Transverse colon (tissue), 4 donors: ENCODE results near the gene TH. TPM values are rescaled to one million over a fixed set of nuclear protein-coding genes. Genes with fewer than 3 reads are reported as not detected.
A peak's percentile ranks its signal among the peaks of the same experiment; 100 is the strongest.

ENCODE experiments used
- DNase-seq: peaks from one replicate; pipeline ENCODE4 v3.0.0-alpha.2; 2019
- H3K27ac ChIP-seq, 4 donors: fragments of 200-600 bp; sonication (generic); 2 replicates each; pipeline ENCODE4 v1.5.1; 2016 to 2018; ENCODE audit warnings: inconsistent platforms in 4 of 4
- H3K27me3 ChIP-seq: fragments of 200-600 bp; sonication (generic); 2 replicates; pipeline ENCODE4 v1.5.1; 2017; ENCODE audit warnings: inconsistent platforms
- H3K36me3 ChIP-seq, 4 donors: fragments of 200-600 bp; sonication (generic); 2 replicates each; pipeline ENCODE4 v1.5.1; 2017 to 2019; ENCODE audit warnings: inconsistent platforms in 4 of 4
- H3K4me1 ChIP-seq, 4 donors: fragments of 200-600 bp; sonication (generic); 2 replicates each; pipeline ENCODE4 v1.5.1; 2017 to 2020; ENCODE audit warnings: inconsistent platforms in 4 of 4
- H3K4me3 ChIP-seq, 4 donors: fragments of 200-600 bp; sonication (generic); 1 replicate in 1 of 4; 2 replicates in 3 of 4; pipeline versions ENCODE4 v1.5.1 to v1.6.1; 2017 to 2019; ENCODE audit warnings: inconsistent platforms in 4 of 4
- H3K9me3 ChIP-seq, 2 donors: fragments of 200-600 bp; sonication (generic); 2 replicates each; pipeline ENCODE4 v1.5.1; 2017 to 2019; ENCODE audit warnings: inconsistent platforms in 2 of 2
- CTCF ChIP-seq, 5 experiments: fragments of 200-600 bp in 3 of 5; fragments of 450-650 bp in 2 of 5; sonication (generic) in 3 of 5; IDR thresholded peaks; 1 replicate in 2 of 5; 2 replicates in 3 of 5; pipeline ENCODE4 v1.5.1; 2016 to 2017; ENCODE audit warnings: antibody characterized with exemption in 5 of 5, inconsistent platforms in 3 of 5, mild to moderate bottlenecking in 2 of 5, moderate library complexity in 1 of 5
- EP300 ChIP-seq: sonication (generic); formaldehyde crosslinking; IDR thresholded peaks from one replicate; pipeline ENCODE4 v1.6.1; 2017; ENCODE audit warnings: antibody characterized with exemption, low read depth
- POLR2A ChIP-seq: fragments of 450-650 bp; IDR thresholded peaks from one replicate; pipeline ENCODE4 v1.6.1; 2016; ENCODE audit warnings: antibody characterized with exemption, mild to moderate bottlenecking, moderate library complexity
- POLR2AphosphoS5 ChIP-seq, 3 donors: sonication (generic); formaldehyde crosslinking; IDR thresholded peaks; one replicate each; pipeline ENCODE4 v1.6.1; 2016; ENCODE audit warnings: antibody characterized with exemption in 3 of 3
- WGBS, 2 donors: methylation state at CpG; one replicate each; pipeline ENCODE4 v1.1.5; 2018; ENCODE audit warnings: low coverage in 1 of 2; 5-methylcytosine and 5-hydroxymethylcytosine counted together
- in situ Hi-C, 4 donors: fragments of 200-750 bp; cut with MboI; loops; one replicate each; pipeline versions ENCODE4 v1.15.0 to v1.15.1; 2017; ENCODE audit warnings: low sequenced_read_pairs in 3 of 4, low pct_ligation_motif_present in 1 of 4, low pct_unique_long_range_greater_than_20kb in 1 of 4
- intact Hi-C: fragments of 100-400 bp; cut with DNase I; formaldehyde crosslinking; loops from one replicate; pipeline ENCODE4 v1.15.1; 2023; ENCODE audit warnings: low total_unique reads
- total RNA-seq, 4 donors: library from RNA; depleted of rRNA; stranded (reverse); fragments of >200 nt; gene quantifications; one replicate each; pipeline ENCODE4 v1.1.0, GENCODE V29; 2016

The TH gene
- total RNA-seq, 4 donors from 2014 or later: not detected

DNA sequence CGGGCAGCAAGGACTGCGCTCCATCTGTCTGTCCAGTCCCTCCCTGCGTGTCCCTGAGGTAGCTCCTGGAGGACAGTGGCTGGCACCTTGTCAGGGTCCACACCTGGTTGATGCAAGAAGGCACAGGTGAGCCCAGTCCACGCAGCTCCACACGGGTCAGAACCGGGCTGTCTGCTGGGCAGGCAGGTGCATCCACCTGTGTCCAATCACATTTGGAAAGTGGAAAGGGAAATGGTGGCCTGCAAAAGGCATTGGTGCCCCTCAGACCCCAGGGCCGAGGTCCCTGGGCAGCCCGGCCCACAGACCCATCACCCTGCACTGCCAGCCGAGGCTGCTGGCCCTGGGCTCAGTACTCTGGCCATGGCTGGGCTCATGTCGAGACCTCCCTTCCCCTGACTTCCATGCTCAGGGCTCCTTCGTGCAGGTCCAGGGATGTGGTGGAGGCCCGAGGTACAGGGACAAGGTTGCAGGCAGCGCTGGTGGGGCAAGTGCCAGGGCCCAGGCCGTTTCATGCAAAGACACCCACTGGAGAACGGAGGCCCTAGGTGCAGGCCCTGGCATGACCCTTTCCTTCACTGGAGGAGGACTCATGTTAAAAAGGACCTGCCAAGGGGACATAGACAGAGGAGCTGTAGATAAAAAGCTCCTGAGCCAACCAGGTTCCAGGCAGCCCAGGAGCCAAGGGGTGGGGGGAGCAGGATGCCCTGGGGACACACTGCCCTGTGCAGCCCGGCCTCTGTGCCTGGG is 38.9 kb upstream of the TH start:
- in situ Hi-C loops: no loop called here
- peak overlapping the region in 1 of 4 donors; percentile 27 for H3K27ac ChIP-seq
- H3K9me3 ChIP-seq: no peaks in the 10 kb centered on the region
- H3K27me3 ChIP-seq: no peaks in the 10 kb centered on the region
- H3K4me3 ChIP-seq: no peak overlapping the region
- DNase-seq: peak; percentile 10
- no peaks in the 10 kb centered on the region for H3K36me3 ChIP-seq
- TF ChIP-seq POLR2AphosphoS5 (IDR thresholded peaks at IDR 0.05) (no peak), POLR2A (no peak), CTCF (IDR thresholded peaks at IDR 0.05) (no peak)
- intact Hi-C loops: no loop called here
- WGBS, 2 donors: 50% methylated on average over 16 of the region's 16 CpGs; no CpG with 5 or more reads in 1 of the 2 donors
- H3K4me1 ChIP-seq: peaks cover 0 to 16% (median 10%) of the 10 kb centered on the region in 4 donors

DNA sequence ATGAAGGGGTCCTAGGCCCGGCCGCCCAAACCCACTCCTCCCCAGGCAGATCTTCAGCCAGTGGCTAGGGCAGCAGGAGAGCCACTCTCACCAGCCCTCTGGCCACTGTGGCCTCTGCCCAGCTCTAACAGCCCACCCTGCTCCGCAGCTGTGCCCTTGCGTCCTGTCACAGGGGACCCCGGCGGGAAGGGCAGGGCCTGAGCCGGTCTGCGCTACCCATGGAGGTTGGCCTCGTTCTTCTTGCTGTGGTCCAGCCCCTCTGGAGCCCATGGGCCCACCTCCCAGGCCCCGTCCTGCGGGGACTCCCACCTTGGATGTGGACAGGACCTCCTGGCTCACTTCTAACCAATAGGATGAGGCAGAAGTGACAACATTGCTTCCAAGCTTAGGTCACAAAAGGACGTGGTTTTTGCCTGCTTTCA is 38.3 kb upstream of the TH start:
- peaks cover 0 to 16% (median 10%) of the 10 kb centered on the region in 4 donors for H3K4me1 ChIP-seq
- H3K4me3 ChIP-seq: no peak overlapping the region
- no peak for DNase-seq
- TF ChIP-seq CTCF (IDR thresholded peaks at IDR 0.05) (no peak), EP300 (no peak), POLR2A (no peak)
- no peaks in the 10 kb centered on the region for H3K9me3 ChIP-seq
- H3K36me3 ChIP-seq: no peaks in the 10 kb centered on the region
- peak overlapping the region in 1 of 4 donors; percentile 27 for H3K27ac ChIP-seq
- no peaks in the 10 kb centered on the region for H3K27me3 ChIP-seq
- intact Hi-C loops: no loop called here
- 60 to 74% methylated on average over 2 to 12 of the region's 12 CpGs for WGBS, 2 donors
- in situ Hi-C loops: loop anchor here in 1 of 4 donors (10.0 kb wide), 3 partner anchors 55 to 215 kb away; no protein-coding TSS in a partner anchor

DNA sequence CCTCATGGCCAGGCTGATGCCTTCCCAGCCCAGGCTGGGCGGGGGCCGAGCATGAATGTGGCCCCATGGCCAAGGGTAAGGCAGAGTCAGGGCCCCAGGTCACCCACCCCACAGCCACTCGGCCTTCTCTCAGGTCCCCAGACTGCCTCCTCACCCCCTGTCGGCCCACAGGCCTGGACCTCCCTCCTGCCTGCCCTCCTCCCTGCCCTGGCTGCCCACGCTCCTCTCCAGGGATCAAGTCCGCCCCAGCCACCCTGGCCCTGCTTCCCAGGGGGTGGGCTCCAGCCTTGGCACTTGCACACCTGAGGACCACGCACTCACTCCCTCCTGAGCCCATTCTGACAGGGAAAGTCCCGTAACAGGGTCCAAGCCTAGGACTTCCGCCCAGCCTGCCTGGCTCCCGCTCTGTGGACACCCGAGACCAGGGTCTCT is 37.8 kb upstream of the TH start:
- no peak overlapping the region for H3K4me3 ChIP-seq
- in situ Hi-C loops (loop anchor here in 1 of 4 donors (10.0 kb wide), 3 partner anchors 55 to 215 kb away; no protein-coding TSS in a partner anchor), intact Hi-C loops (no loop called here)
- TF ChIP-seq POLR2AphosphoS5 (IDR thresholded peaks at IDR 0.05) (no peak), CTCF (IDR thresholded peaks at IDR 0.05) (no peak), POLR2A (no peak), EP300 (no peak)
- H3K4me1 ChIP-seq: peaks cover 0 to 16% (median 10%) of the 10 kb centered on the region in 4 donors
- no peak overlapping the region for H3K27ac ChIP-seq
- no peaks in the 10 kb centered on the region for H3K9me3 ChIP-seq
- H3K36me3 ChIP-seq: no peaks in the 10 kb centered on the region
- H3K27me3 ChIP-seq: no peaks in the 10 kb centered on the region
- no peak for DNase-seq
- 83% methylated on average over 11 of the region's 11 CpGs; no CpG with 5 or more reads in 1 of the 2 donors for WGBS, 2 donors

GRCh38 chr11:2208691-2209369 is 37.2 kb upstream of the TH start:
- Histone ChIP-seq H3K9me3 (no peaks in the 10 kb centered on the region), H3K4me3 (no peak overlapping the region), H3K36me3 (no peaks in the 10 kb centered on the region), H3K27me3 (no peaks in the 10 kb centered on the region), H3K27ac (no peak overlapping the region), H3K4me1 (peaks cover 0 to 19% (median 12%) of the 10 kb centered on the region in 4 donors)
- peak; percentile 9 for DNase-seq
- WGBS, 2 donors: 64% methylated on average over 15 of the region's 24 CpGs; no CpG with 5 or more reads in 1 of the 2 donors
- in situ Hi-C loops (loop anchor here in 1 of 4 donors (10.0 kb wide), 3 partner anchors 56 to 216 kb away; no protein-coding TSS in a partner anchor), intact Hi-C loops (no loop called here)
- TF ChIP-seq POLR2AphosphoS5 (IDR thresholded peaks at IDR 0.05) (no peak), CTCF (IDR thresholded peaks at IDR 0.05) (peak in 1 of 5 experiments; percentile 24)
